Pancreas (tissue), 10 donors: Measurements from ENCODE around the gene CRIM1. TPM values are rescaled to one million over a fixed set of nuclear protein-coding genes. Genes with fewer than 3 reads are reported as not detected.

Experiments
- ATAC-seq, 4 donors: fragments of 200-7000 bp; cut with Tn5 transposase; one replicate each; pipeline versions ENCODE4 v1.8.0 to v1.9.1; 2020; ENCODE audit warnings: mild to moderate bottlenecking in 4 of 4, moderate library complexity in 4 of 4
- DNase-seq, 6 donors: peaks; one replicate each; pipeline ENCODE4 v3.0.0-alpha.2; 2020
- FAIRE-seq: peaks from 2 replicates; lab custom pipeline; 2012; peaks lifted over from hg19 to GRCh38; lab: Jason Lieb, UNC
- H3K27ac ChIP-seq, 4 donors: fragments of 200-600 bp; sonication (generic); 1 replicate in 3 of 4; 2 replicates in 1 of 4; pipeline versions ENCODE4 v1.5.0 to v1.8.0; 2020
- H3K27me3 ChIP-seq, 4 donors: fragments of 200-600 bp; one replicate each; pipeline ENCODE4 v1.8.0; 2021
- H3K36me3 ChIP-seq, 3 donors: fragments of 200-600 bp; sonication (generic) in 1 of 3; one replicate each; pipeline versions ENCODE4 v1.5.0 to v1.8.0; 2020 to 2021
- H3K4me1 ChIP-seq, 3 donors: fragments of 200-600 bp; one replicate each; pipeline ENCODE4 v1.8.0; 2021
- H3K4me3 ChIP-seq, 4 donors: fragments of 200-600 bp; sonication (generic) in 2 of 4; one replicate each; pipeline versions ENCODE4 v1.5.0 to v1.8.0; 2020 to 2021
- H3K9me3 ChIP-seq, 4 donors: fragments of 200-600 bp; one replicate each; pipeline ENCODE4 v1.8.0; 2021
- CTCF ChIP-seq, 4 donors: fragments of 200-600 bp; sonication (generic) in 3 of 4; IDR thresholded peaks; one replicate each; pipeline versions ENCODE4 v1.5.0 to v1.8.0; 2021; ENCODE audit warnings: antibody characterized with exemption in 4 of 4
- WGBS, 2 donors: extraction: QIAGEN DNeasy Blood & Tissue Kit; methylation state at CpG; one replicate each; pipeline ENCODE4 v1.1.7; 2013; 5-methylcytosine and 5-hydroxymethylcytosine counted together
- intact Hi-C, 3 donors: fragments of 100-400 bp; cut with DNase I; formaldehyde crosslinking; loops; one replicate each; pipeline versions ENCODE4 v1.11.1 to v1.14.2; 2022
- polyA plus RNA-seq, 2 donors: library from polyadenylated mRNA; stranded (reverse); fragments of 200-250 nt; gene quantifications; one replicate each; pipeline ENCODE4 v1.2.3, GENCODE V29; 2013
- total RNA-seq, 6 donors: library from RNA; stranded (reverse); fragmentation: NEBNext Ultra II Directional in 4 of 6; extraction: Animal tissue kit (Norgen Biotek cat#: 25700) in 4 of 6; gene quantifications; one replicate each; pipeline versions ENCODE4 v1.2.1 to v1.2.4, GENCODE V29; 2021 to 2023
- donor health status: healthy with polysubstance abuse.
- donor health status: DM: no; HTN: no; CAD: no; lungs with moderate emphysema.
- donor health status: DM: no; HTN: no; CAD: no.
- donor health status: control.
- donor health status: control.
- donor health status: Bipolar disorder and iron deficiency.
- donor health status: DM: yes; HTN: yes; CAD: no.
- donor health status: DM: no; HTN: no; CAD: no.
- donor health status: DM: no; HTN: no; CAD: no.
- donor health status: DM: yes; HTN: yes; CAD: no.

Gene CRIM1
- total and polyA plus RNA-seq, 8 donors = 5.2 to 29.1 (median 20.2) TPM

- TF ChIP-seq CTCF (IDR thresholded peaks at IDR 0.05) = no peak
- intact Hi-C loops = no loop called here
- no peaks in the 10 kb centered on the region for H3K9me3 ChIP-seq
- no peaks in the 10 kb centered on the region for H3K27me3 ChIP-seq
- FAIRE-seq = no peak
- H3K4me1 ChIP-seq = no peaks in the 10 kb centered on the region
- no peak for DNase-seq
- H3K36me3 ChIP-seq = peaks cover 0 to 4% (median 0%) of the 10 kb centered on the region in 3 donors
- no peak overlapping the region for H3K27ac ChIP-seq
- ATAC-seq = no peak
- no peak overlapping the region for H3K4me3 ChIP-seq
These were observed 137.7 kb downstream of the CRIM1 start for GRCh38 chr2:36493306-36493705.

- Histone ChIP-seq H3K27ac (no peak overlapping the region), H3K4me3 (no peak overlapping the region), H3K27me3 (no peaks in the 10 kb centered on the region), H3K4me1 (no peaks in the 10 kb centered on the region), H3K36me3 (peaks cover 0 to 4% (median 0%) of the 10 kb centered on the region in 3 donors), H3K9me3 (no peaks in the 10 kb centered on the region)
- ATAC-seq (peak in 1 of 4 donors; percentile 47), FAIRE-seq (no peak), DNase-seq (no peak)
- 57 to 62% methylated on average over 3 of the region's 3 CpGs for WGBS, 2 donors
- intact Hi-C loops = no loop called here
- TF ChIP-seq CTCF (IDR thresholded peaks at IDR 0.05) = no peak
These were observed 142.1 kb downstream of the CRIM1 start for GRCh38 chr2:36497570-36498163.

- no peak for DNase-seq
- H3K4me1 ChIP-seq = no peaks in the 10 kb centered on the region
- H3K27me3 ChIP-seq = no peaks in the 10 kb centered on the region
- no peak for TF ChIP-seq CTCF (IDR thresholded peaks at IDR 0.05)
- 84 to 92% methylated on average over 6 of the region's 6 CpGs for WGBS, 2 donors
- no peak for FAIRE-seq
- intact Hi-C loops = no loop called here
- ATAC-seq = no peak
- no peak overlapping the region for H3K4me3 ChIP-seq
- H3K27ac ChIP-seq = no peak overlapping the region
- peaks cover 0 to 4% (median 0%) of the 10 kb centered on the region in 3 donors for H3K36me3 ChIP-seq
- no peaks in the 10 kb centered on the region for H3K9me3 ChIP-seq
These were observed 143.7 kb downstream of the CRIM1 start for GRCh38 chr2:36499128-36499820.

DNA sequence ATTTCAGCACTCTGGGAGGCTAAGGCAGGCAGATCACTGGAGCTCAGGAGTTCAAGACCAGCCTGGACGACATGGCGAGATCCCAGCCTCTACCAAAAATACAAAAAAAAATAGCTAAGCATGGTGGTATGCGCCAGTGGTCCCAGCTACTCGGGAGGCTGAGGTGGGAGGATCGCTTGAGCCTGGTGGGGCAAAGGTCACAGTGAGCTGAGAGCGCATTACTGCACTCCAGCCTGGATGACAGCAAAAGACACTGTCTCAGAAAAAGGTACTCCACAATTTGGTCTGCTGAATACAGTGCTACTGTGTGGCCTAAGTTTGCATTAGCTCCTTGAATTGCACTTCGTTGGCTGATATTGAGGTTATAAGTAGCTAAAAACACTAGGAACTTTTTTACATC, 144.5 kb downstream of the CRIM1 start:
- intact Hi-C loops = no loop called here
- no peaks in the 10 kb centered on the region for H3K36me3 ChIP-seq
- DNase-seq (no peak), ATAC-seq (no peak), FAIRE-seq (no peak)
- 82 to 87% methylated on average over 7 of the region's 7 CpGs for WGBS, 2 donors
- no peak overlapping the region for H3K27ac ChIP-seq
- no peaks in the 10 kb centered on the region for H3K9me3 ChIP-seq
- H3K4me3 ChIP-seq = no peak overlapping the region
- TF ChIP-seq CTCF (IDR thresholded peaks at IDR 0.05) = no peak
- no peaks in the 10 kb centered on the region for H3K27me3 ChIP-seq
- H3K4me1 ChIP-seq = no peaks in the 10 kb centered on the region

GRCh38 chr2:36502081-36502480, 146.5 kb downstream of the CRIM1 start:
- H3K27me3 ChIP-seq = no peaks in the 10 kb centered on the region
- no peak overlapping the region for H3K4me3 ChIP-seq
- TF ChIP-seq CTCF (IDR thresholded peaks at IDR 0.05) = no peak
- no peak for ATAC-seq
- no peaks in the 10 kb centered on the region for H3K9me3 ChIP-seq
- intact Hi-C loops = no loop called here
- no peaks in the 10 kb centered on the region for H3K36me3 ChIP-seq
- FAIRE-seq = no peak
- H3K27ac ChIP-seq = no peak overlapping the region
- DNase-seq = no peak
- WGBS, 2 donors = 58 to 67% methylated on average over 4 of the region's 4 CpGs
- no peaks in the 10 kb centered on the region for H3K4me1 ChIP-seq
